ENCODE measurements around the gene QRSL1.

- TF ChIP-seq MAZ (IDR thresholded peaks at IDR 0.05; ENCODE audit: borderline replicate concordance, low read depth, low read length) (no peak), POLR2A (IDR thresholded peaks at IDR 0.05; ENCODE audit: low read depth, low read length) (no peak)
- TF ChIP-seq, protein P1, sequence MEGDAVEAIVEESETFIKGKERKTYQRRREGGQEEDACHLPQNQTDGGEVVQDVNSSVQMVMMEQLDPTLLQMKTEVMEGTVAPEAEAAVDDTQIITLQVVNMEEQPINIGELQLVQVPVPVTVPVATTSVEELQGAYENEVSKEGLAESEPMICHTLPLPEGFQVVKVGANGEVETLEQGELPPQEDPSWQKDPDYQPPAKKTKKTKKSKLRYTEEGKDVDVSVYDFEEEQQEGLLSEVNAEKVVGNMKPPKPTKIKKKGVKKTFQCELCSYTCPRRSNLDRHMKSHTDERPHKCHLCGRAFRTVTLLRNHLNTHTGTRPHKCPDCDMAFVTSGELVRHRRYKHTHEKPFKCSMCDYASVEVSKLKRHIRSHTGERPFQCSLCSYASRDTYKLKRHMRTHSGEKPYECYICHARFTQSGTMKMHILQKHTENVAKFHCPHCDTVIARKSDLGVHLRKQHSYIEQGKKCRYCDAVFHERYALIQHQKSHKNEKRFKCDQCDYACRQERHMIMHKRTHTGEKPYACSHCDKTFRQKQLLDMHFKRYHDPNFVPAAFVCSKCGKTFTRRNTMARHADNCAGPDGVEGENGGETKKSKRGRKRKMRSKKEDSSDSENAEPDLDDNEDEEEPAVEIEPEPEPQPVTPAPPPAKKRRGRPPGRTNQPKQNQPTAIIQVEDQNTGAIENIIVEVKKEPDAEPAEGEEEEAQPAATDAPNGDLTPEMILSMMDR (conservative IDR thresholded peaks at IDR 0.05; ENCODE audit: low read depth, low read length): no peak
These were observed 13.1 kb downstream of the QRSL1 start for GRCh38 chr6:106642476-106642875.

All from IMR-90 (cell line).